A673 (cell line): Measurements from ENCODE around the gene TMEM108. TPM values are rescaled to one million over a fixed set of nuclear protein-coding genes. Genes with fewer than 3 reads are reported as not detected.

Experiments
- BruUV-seq: library from RNA; stranded (reverse); fragments of 400-500 nt; replicated peaks from 2 replicates; lab custom pipeline; 2021; lab: Mats Ljungman, UMichigan
- CTCF ChIA-PET: fragments of 300-600 bp; sonication (Branson Sonifier 250); formaldehyde crosslinking; loops from one replicate; lab custom pipeline; 2022; ENCODE audit warnings: antibody characterized with exemption; lab: Charles Lee
- POLR2A ChIA-PET: fragments of 300-600 bp; sonication (Branson Sonifier 250); formaldehyde crosslinking; loops from one replicate; lab custom pipeline; 2022; ENCODE audit warnings: antibody characterized with exemption; ENCODE audit not compliant: low non-redundant PET; lab: Charles Lee
- DNase-seq: peaks from one replicate; pipeline ENCODE4 v3.0.0-alpha.2; 2015; ENCODE audit warnings: low spot score
- H3K27ac ChIP-seq: fragments of 200-600 bp; sonication (generic); 2 replicates; pipeline ENCODE4 v1.5.1; 2016; ENCODE audit warnings: mixed run types, low read depth, mild to moderate bottlenecking, mixed read lengths, antibody characterized with exemption, low read length; ENCODE audit not compliant: poor library complexity, severe bottlenecking
- H3K27me3 ChIP-seq: fragments of 200-600 bp; sonication (generic); replicated peaks from 2 replicates; pipeline ENCODE4 v1.6.1; 2017; ENCODE audit warnings: mixed run types, low read depth, mild to moderate bottlenecking, mixed read lengths, antibody characterized with exemption, low read length; ENCODE audit not compliant: insufficient read depth, poor library complexity
- H3K36me3 ChIP-seq: fragments of 200-600 bp; sonication (generic); 2 replicates; pipeline ENCODE4 v1.6.1; 2016; ENCODE audit warnings: mixed run types, mild to moderate bottlenecking, mixed read lengths, antibody characterized with exemption, low read length; ENCODE audit not compliant: insufficient read depth, poor library complexity, severe bottlenecking
- H3K4me1 ChIP-seq: fragments of 200-600 bp; sonication (generic); 2 replicates; pipeline ENCODE4 v1.6.1; 2017; ENCODE audit warnings: mixed run types, mild to moderate bottlenecking, mixed read lengths, antibody characterized with exemption, low read length; ENCODE audit not compliant: insufficient read depth, poor library complexity, severe bottlenecking
- H3K4me3 ChIP-seq: fragments of 200-600 bp; sonication (generic); 2 replicates; pipeline ENCODE4 v1.5.1; 2016; ENCODE audit warnings: low read depth, mixed run types, mild to moderate bottlenecking, mixed read lengths, low read length; ENCODE audit not compliant: poor library complexity, severe bottlenecking
- H3K9me3 ChIP-seq: fragments of 200-600 bp; sonication (generic); 2 replicates; pipeline ENCODE4 v1.6.1; 2016; ENCODE audit warnings: mixed run types, low read depth, mild to moderate bottlenecking, mixed read lengths, antibody characterized with exemption, low read length; ENCODE audit not compliant: poor library complexity, severe bottlenecking
- CTCF ChIP-seq: fragments of 300-800, 200-600 bp; sonication (generic); conservative IDR thresholded peaks from 2 replicates; pipeline ENCODE4 v1.5.1; 2017; ENCODE audit warnings: low read depth, mild to moderate bottlenecking, antibody characterized with exemption, low read length, moderate library complexity, mixed read lengths
- EZH2 ChIP-seq: fragments of 200-600 bp; sonication (generic); IDR thresholded peaks from 2 replicates; pipeline ENCODE4 v1.6.1; 2017; ENCODE audit warnings: borderline replicate concordance, low read depth, mild to moderate bottlenecking, mixed read lengths, antibody characterized with exemption, low read length; ENCODE audit not compliant: poor library complexity, severe bottlenecking
- intact Hi-C: fragments of 100-400 bp; cut with micrococcal nuclease; formaldehyde crosslinking; loops from one replicate; pipeline ENCODE4 v1.10.0; 2022; ENCODE audit not compliant: unreplicated experiment
- total RNA-seq: library from RNA; stranded (reverse); gene quantifications from 2 replicates; pipeline ENCODE4 v1.2.3, GENCODE V29; 2021

TMEM108 gene
- total RNA-seq, 1 experiment from 2014 or later, result 0.30 TPM

GRCh38 chr3:133377396-133377795, 339.2 kb downstream of the TMEM108 start:
- ChIA-PET POLR2A (interaction anchor here (0.6 kb wide), 1 partner anchor 336 kb away, joined by 3 read pairs; no protein-coding TSS in a partner anchor), CTCF (interaction anchor here (0.7 to 2.4 kb wide), 2 partner anchors 38 to 336 kb away, joined by 3 to 13 read pairs; no protein-coding TSS in a partner anchor)
- Histone ChIP-seq H3K27me3 (no peaks in the 10 kb centered on the region), H3K9me3 (no peaks in the 10 kb centered on the region), H3K36me3 (no peaks in the 10 kb centered on the region), H3K4me3 (no peak overlapping the region), H3K27ac (no peak overlapping the region), H3K4me1 (no peaks in the 10 kb centered on the region)
- intact Hi-C loops, result loop anchor here (1.0 kb wide), 1 partner anchor 336 kb away; no protein-coding TSS in a partner anchor
- peak; percentile 54 for TF ChIP-seq CTCF
- TF ChIP-seq EZH2, result no peak
- peak; percentile 61 for DNase-seq
- no TSS peak for BruUV-seq

GRCh38 chr3:133379926-133380325, 341.7 kb downstream of the TMEM108 start:
- H3K27me3 ChIP-seq, result no peaks in the 10 kb centered on the region
- H3K4me3 ChIP-seq, result no peak overlapping the region
- CTCF ChIA-PET, result no interaction called here
- no peaks in the 10 kb centered on the region for H3K9me3 ChIP-seq
- BruUV-seq, result no TSS peak
- DNase-seq, result no peak
- POLR2A ChIA-PET, result no interaction called here
- intact Hi-C loops, result loop anchor here (5.0 kb wide), 1 partner anchor 843 kb away; no protein-coding TSS in a partner anchor
- H3K4me1 ChIP-seq, result no peaks in the 10 kb centered on the region
- H3K27ac ChIP-seq, result no peak overlapping the region
- H3K36me3 ChIP-seq, result no peaks in the 10 kb centered on the region
- no peak for TF ChIP-seq EZH2
- TF ChIP-seq CTCF, result no peak

- Histone ChIP-seq H3K27me3 (no peaks in the 10 kb centered on the region), H3K9me3 (no peaks in the 10 kb centered on the region), H3K36me3 (no peaks in the 10 kb centered on the region), H3K4me3 (no peak overlapping the region), H3K4me1 (no peaks in the 10 kb centered on the region), H3K27ac (no peak overlapping the region)
- ChIA-PET POLR2A (no interaction called here), CTCF (interaction anchor here (2.2 kb wide), 1 partner anchor 340 kb away, joined by 11 read pairs; no protein-coding TSS in a partner anchor)
- TF ChIP-seq CTCF (no peak), EZH2 (no peak)
- intact Hi-C loops, result loop anchor here (5.0 kb wide), 1 partner anchor 843 kb away; no protein-coding TSS in a partner anchor
- no peak for DNase-seq
- BruUV-seq, result no TSS peak
Measured at GRCh38 chr3:133380481-133381225, 342.5 kb downstream of the TMEM108 start.
